ENCODE data around the gene CORO6. TPM values are rescaled to one million over a fixed set of nuclear protein-coding genes. Genes with fewer than 3 reads are reported as not detected.

CORO6 gene
- total RNA-seq = 12.1 and 21.3 TPM in 2 replicates

GRCh38 chr17:29622337-29623282, at the start of gene CORO6:
Gene CORO6, minus strand, starts transcription at chr17:29622912. Its CDS starts 1,491 bp downstream, at chr17:29621421.

DNA sequence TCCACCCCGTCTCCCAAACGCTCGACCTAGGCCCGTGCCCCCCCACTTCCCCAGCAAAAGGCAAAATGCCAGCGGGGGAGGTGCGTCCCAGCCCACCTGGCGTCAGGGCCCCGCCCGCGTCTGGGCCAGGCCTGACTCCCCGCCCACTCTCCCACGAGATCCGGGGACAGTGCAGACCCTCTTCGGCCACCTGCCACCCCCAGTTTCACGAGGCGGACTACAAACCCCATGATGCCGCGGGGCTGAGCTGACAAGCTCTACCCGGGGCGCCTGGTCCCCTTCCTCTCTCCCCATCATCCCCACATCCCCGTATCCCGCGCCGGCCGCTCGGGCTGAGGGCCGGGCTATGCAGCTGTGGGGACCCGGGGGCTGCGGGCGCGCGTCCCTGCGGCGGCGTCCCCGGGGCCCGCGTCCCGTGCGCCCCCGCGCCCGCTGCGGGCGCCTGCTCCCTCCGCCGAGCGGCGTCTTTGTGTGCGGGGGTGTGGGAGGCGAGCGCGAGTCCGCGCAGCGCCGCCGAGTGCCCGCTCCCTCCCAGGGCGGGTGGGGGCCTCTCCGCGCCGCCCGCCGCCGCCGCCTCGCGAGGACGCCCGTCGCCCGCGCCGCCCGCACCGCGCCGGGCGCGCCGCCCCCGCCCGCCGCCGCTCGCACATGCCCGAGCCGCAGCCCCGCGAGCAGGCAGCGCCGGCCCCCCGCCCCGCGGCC, 29.7 kb downstream of the CORO6 start, which contains the start of gene ANKRD13B:
Gene ANKRD13B (plus strand): TSS at position 283 of the 702 bp plus-strand sequence. CDS start 490 bp downstream, outside the sequence.

DNA sequence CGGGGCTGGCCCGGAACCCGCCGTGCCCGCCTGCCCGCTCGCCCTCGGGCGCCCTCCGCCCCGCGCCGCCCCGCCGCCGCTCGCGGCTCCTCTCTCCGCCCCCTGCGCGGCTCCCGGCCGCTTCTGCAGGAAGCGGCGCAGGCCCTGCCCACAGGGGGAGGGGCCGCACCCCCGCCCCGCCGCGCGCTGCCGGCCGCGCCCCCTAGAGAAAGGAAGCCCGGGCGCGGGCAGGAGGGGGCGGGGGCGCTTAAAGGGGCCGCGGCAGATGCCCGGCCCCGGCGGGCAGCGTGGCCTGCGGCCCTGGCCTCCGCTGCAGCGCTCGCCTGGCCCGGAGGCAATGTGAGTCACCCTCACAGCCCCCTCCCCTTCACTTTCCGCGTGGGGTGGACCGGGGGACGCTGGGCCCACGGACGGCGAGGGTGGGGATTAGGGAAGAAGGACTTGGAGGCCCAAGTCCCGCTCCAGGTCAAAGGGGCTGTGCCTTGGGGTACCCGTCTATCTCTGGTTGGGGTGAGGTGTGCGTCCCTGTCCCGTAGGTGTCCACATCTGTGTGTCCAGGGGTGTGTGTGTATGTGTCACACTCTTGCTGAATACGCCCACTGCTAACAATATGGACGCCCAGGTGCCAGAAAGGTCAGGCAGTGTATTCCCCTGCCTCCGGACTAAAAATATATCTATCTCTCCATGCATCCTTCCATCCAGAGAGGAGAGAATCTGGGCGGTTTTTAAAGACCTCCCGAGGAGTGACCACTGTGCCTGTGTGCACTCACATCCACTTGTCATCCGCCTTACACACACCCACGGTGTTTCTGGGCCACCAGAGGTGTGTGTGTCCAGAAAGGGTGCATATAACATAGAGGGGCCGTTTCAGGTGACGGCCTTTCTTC, 32.9 kb downstream of the CORO6 start, which contains the start of gene GIT1:
Gene GIT1 (minus strand): TSS at position 125 of the 887 bp plus-strand sequence. CDS start 270 bp downstream, outside the sequence.

DNA sequence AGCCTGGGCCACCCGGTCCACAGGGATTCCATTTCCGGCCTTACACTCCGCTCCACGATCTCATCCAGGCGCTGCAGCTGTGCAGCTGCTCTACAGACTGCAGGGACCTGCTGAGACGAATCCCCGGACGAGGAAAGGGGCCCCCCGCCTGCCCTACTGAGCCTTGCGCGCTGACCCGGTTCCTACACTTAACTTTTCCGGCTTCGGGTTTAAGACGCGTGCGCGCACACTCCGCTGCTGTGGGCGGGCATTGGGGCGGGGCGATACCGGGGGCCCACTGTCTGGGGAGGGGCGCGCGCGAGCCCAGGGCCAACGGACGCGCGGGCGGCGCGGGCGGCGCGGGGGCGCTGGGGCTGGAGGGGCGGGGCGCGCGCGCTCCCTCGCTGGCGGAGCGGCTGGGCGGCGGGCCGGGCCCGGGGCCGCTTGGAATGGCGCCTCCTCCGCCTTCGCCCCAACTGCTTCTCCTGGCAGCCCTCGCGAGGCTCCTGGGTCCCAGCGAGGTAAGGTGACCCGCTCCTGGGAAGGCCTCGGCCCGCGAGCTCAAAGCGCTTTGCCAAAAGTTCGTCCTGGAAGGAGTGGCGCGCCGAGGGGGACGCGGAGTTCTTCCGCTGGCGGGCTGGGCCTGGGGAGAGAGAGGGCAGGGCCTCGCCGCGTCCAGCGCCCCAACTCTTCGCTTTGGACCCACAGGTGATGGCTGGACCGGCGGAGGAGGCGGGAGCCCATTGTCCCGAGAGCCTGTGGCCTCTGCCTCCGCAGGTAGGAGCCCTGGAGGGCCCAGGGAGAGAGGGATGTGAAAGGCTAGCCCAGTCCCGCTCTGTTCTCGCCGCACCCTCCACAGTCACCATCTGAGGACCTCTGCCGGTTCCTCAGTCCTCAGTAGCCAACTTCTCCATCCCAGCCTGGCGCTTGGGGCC, 54.1 kb downstream of the CORO6 start, which contains the start of gene TP53I13:
Gene TP53I13 (plus strand): TSS at position 371 of the 914 bp plus-strand sequence. CDS start 58 bp downstream, at position 429.

GRCh38 chr17:29566473-29567303, 56.0 kb downstream of the CORO6 start, which contains the start of gene ABHD15:
Gene ABHD15, minus strand, starts transcription at chr17:29567037. Its CDS starts 71 bp downstream, at chr17:29566966.

Other genes with a start within 250 kb of the CORO6 start
- 57.6 and 65.6 TPM in 2 replicates for gene TAOK1, start 232.5 kb downstream of the CORO6 start, total RNA-seq
- 11.1 and 19.7 TPM in 2 replicates for gene ABHD15, start 55.9 kb downstream of the CORO6 start, total RNA-seq
- gene TP53I13, start 54.2 kb downstream of the CORO6 start, total RNA-seq = 52.7 and 80.1 TPM in 2 replicates
- gene GIT1, start 33.3 kb downstream of the CORO6 start, total RNA-seq = 23.0 and 31.9 TPM in 2 replicates
- gene ANKRD13B, start 29.8 kb downstream of the CORO6 start, total RNA-seq = 7.0 and 19.5 TPM in 2 replicates